Measurements from ENCODE around the gene TRPM8. TPM values are rescaled to one million over a fixed set of nuclear protein-coding genes. Genes with fewer than 3 reads are reported as not detected.

Gene TRPM8
- total RNA-seq, 2 donors from 2014 or later: not detected

DNA sequence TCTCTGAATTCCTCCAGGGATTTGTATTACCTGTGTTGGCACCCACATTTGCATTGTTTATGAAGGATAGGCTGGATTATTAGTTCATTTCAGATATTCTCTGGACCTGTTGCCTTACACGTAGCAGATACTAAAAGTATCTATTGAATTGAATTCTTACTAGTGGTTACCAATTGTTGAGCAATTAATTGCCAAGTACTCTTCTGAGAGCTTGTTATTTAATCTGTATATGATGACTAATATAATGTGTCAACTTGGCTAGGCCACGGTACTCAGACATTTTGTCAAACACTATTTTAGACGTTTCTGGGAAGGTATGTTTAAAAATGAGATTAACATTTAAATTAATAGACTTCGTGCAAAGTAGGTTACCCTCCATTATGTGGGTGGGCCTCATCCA, 130.9 kb downstream of the TRPM8 start:
- no peak overlapping the region for H3K4me3 Mint-ChIP-seq
- H3K36me3 Mint-ChIP-seq (ENCODE audit: low read depth): no peaks in the 10 kb centered on the region
- DNase-seq: no peak
- Histone ChIP-seq H3K4me3 (ENCODE audit: low read length) (no peak overlapping the region), H3K27me3 (ENCODE audit: control insufficient read depth, insufficient read depth, low read length, poor library complexity, severe bottlenecking) (no peaks in the 10 kb centered on the region), H3K9ac (ENCODE audit: extremely low read depth, low read length, poor library complexity, severe bottlenecking) (no peak overlapping the region), H3K4me1 (ENCODE audit: control insufficient read depth, insufficient read depth, low read length) (no peaks in the 10 kb centered on the region), H3K9me3 (ENCODE audit: control insufficient read depth, low read length) (no peaks in the 10 kb centered on the region), H3K27ac (ENCODE audit: low read depth, low read length) (no peak overlapping the region), H3K36me3 (ENCODE audit: control insufficient read depth, insufficient read depth, low read length) (no peaks in the 10 kb centered on the region)
- TF ChIP-seq, protein P1, sequence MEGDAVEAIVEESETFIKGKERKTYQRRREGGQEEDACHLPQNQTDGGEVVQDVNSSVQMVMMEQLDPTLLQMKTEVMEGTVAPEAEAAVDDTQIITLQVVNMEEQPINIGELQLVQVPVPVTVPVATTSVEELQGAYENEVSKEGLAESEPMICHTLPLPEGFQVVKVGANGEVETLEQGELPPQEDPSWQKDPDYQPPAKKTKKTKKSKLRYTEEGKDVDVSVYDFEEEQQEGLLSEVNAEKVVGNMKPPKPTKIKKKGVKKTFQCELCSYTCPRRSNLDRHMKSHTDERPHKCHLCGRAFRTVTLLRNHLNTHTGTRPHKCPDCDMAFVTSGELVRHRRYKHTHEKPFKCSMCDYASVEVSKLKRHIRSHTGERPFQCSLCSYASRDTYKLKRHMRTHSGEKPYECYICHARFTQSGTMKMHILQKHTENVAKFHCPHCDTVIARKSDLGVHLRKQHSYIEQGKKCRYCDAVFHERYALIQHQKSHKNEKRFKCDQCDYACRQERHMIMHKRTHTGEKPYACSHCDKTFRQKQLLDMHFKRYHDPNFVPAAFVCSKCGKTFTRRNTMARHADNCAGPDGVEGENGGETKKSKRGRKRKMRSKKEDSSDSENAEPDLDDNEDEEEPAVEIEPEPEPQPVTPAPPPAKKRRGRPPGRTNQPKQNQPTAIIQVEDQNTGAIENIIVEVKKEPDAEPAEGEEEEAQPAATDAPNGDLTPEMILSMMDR (conservative IDR thresholded peaks at IDR 0.05): no peak
- no peaks in the 10 kb centered on the region for H3K4me1 Mint-ChIP-seq
- 89 to 100% methylated on average over 2 to 4 of the region's 4 CpGs for WGBS, 2 experiments (ENCODE audit: insufficient coverage in 1 of 2, insufficient read length in 1 of 2)
- no peak overlapping the region for H3K27ac Mint-ChIP-seq
- H3K9me3 Mint-ChIP-seq: no peaks in the 10 kb centered on the region
- H3K27me3 Mint-ChIP-seq (ENCODE audit: insufficient read depth): peaks cover 7% of the 10 kb centered on the region

DNA sequence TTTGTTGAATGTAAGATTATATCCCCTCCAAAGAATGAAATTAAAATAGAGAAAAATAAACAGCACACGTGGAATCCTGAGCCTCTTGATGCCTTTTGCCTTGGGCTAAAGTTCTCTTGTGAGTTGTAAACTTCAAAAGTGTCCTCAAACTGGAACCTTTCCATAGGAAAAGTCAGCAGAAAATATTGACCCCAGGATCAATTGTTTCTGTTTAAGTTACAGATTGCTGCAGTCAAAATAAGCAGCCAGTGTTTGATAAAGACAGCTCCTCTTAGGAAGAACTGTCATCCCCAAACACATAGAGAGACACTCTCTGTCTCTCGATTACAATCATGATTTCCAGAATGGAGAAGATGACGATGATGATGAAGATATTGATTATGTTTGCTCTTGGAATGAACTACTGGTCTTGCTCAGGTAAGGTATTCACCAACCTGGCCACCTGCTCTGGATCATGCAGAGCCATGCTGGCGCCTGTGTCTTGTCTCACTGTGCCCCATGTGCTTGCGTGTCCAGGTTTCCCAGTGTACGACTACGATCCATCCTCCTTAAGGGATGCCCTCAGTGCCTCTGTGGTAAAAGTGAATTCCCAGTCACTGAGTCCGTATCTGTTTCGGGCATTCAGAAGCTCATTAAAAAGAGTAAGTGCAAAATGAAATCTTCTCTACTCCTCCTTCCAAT, 133.4 kb downstream of the TRPM8 start, which contains the start of gene SPP2:
TSS of gene SPP2 (plus strand) at position 248 of the 681 bp plus-strand sequence. CDS start at position 333, 85 bp downstream.
- no peak for DNase-seq
- Histone ChIP-seq H3K9ac (ENCODE audit: extremely low read depth, low read length, poor library complexity, severe bottlenecking) (no peak within 1 kb of the TSS), H3K27me3 (ENCODE audit: control insufficient read depth, insufficient read depth, low read length, poor library complexity, severe bottlenecking) (no peaks in the 10 kb centered on the region), H3K4me1 (ENCODE audit: control insufficient read depth, insufficient read depth, low read length) (no peaks in the 10 kb centered on the region), H3K36me3 (ENCODE audit: control insufficient read depth, insufficient read depth, low read length) (no peaks in the 10 kb centered on the region), H3K9me3 (ENCODE audit: control insufficient read depth, low read length) (no peaks in the 10 kb centered on the region), H3K27ac (ENCODE audit: low read depth, low read length) (no peak within 1 kb of the TSS), H3K4me3 (ENCODE audit: low read length) (no peak within 1 kb of the TSS)
- 90 to 91% methylated on average over 8 to 9 of the region's 9 CpGs for WGBS, 2 experiments (ENCODE audit: insufficient coverage in 1 of 2, insufficient read length in 1 of 2)
- Mint-ChIP-seq H3K9me3 (no peaks in the 10 kb centered on the region), H3K36me3 (ENCODE audit: low read depth) (no peaks in the 10 kb centered on the region), H3K4me3 (no peak within 1 kb of the TSS), H3K4me1 (no peaks in the 10 kb centered on the region), H3K27me3 (ENCODE audit: insufficient read depth) (peaks cover 3% of the 10 kb centered on the region), H3K27ac (no peak within 1 kb of the TSS)
- TF ChIP-seq, protein P1 (conservative IDR thresholded peaks at IDR 0.05): no peak

DNA sequence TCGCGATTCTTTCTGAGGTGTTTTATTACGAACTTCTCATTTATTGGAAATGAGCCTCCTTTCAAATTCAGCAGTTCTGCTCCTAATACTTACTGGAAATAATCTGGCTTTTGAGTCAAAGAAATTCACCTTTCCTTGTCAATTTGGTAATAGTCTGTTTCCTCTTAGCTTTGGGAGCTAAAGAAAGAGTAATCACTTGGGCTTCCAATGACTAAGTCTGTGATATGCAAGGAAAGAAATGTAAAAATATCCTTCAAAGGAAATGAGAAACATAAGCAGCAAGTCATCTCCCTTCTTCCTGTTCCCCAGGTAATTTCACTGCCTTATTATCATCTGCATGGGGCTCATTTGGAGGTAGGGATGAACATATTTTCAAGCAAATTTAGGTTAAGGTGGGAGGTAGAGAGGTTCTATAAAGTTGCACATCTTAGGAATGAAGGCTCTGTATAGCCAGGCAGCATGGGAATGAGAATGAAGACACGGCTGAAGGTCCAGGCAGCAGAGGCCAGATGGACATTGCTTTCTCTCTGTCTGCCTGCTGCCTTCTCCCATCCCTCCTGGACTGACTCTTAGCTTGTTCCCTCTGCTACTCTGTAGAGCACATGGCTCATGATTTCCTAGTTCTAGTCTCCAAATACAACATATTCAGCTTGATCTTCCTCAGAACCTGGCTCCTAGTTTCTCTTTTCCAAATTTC, 134.3 kb downstream of the TRPM8 start:
- 85 to 88% methylated on average over 4 of the region's 4 CpGs for WGBS, 2 experiments (ENCODE audit: insufficient coverage in 1 of 2, insufficient read length in 1 of 2)
- H3K27me3 Mint-ChIP-seq (ENCODE audit: insufficient read depth): peaks cover 3% of the 10 kb centered on the region

More for the DNA sequence above, 134.3 kb downstream of the TRPM8 start:
- Mint-ChIP-seq H3K4me1 (no peaks in the 10 kb centered on the region), H3K9me3 (no peaks in the 10 kb centered on the region), H3K4me3 (no peak overlapping the region), H3K36me3 (ENCODE audit: low read depth) (no peaks in the 10 kb centered on the region), H3K27ac (no peak overlapping the region)
- H3K9ac ChIP-seq (ENCODE audit: extremely low read depth, low read length, poor library complexity, severe bottlenecking): no peak overlapping the region
- TF ChIP-seq, protein P1 (conservative IDR thresholded peaks at IDR 0.05): no peak
- H3K9me3 ChIP-seq (ENCODE audit: control insufficient read depth, low read length): no peaks in the 10 kb centered on the region
- H3K4me3 ChIP-seq (ENCODE audit: low read length): no peak overlapping the region
- no peaks in the 10 kb centered on the region for H3K36me3 ChIP-seq (ENCODE audit: control insufficient read depth, insufficient read depth, low read length)
- DNase-seq: no peak
- no peak overlapping the region for H3K27ac ChIP-seq (ENCODE audit: low read depth, low read length)
- H3K4me1 ChIP-seq (ENCODE audit: control insufficient read depth, insufficient read depth, low read length): no peaks in the 10 kb centered on the region
- H3K27me3 ChIP-seq (ENCODE audit: control insufficient read depth, insufficient read depth, low read length, poor library complexity, severe bottlenecking): no peaks in the 10 kb centered on the region
